ENCODE results near the gene KLK8. TPM values are rescaled to one million over a fixed set of nuclear protein-coding genes. Genes with fewer than 3 reads are reported as not detected.

KLK8 gene
- total RNA-seq, 2 donors from 2014 or later, result not detected

GRCh38 chr19:51019544-51019925 lies 18.1 kb upstream of the KLK8 start, which contains the start of gene KLK10:
Gene KLK10 (minus strand): TSS chr19:51019709. CDS start chr19:51019130, 579 bp downstream.
- no peaks in the 10 kb centered on the region for H3K36me3 ChIP-seq
- no peak for TF ChIP-seq CTCF (IDR thresholded peaks at IDR 0.05)
- DNase-seq, result no peak
- peaks cover 7% of the 10 kb centered on the region for H3K4me1 ChIP-seq
- no peaks in the 10 kb centered on the region for H3K9me3 ChIP-seq
- H3K4me3 ChIP-seq, result peak within 1 kb of the TSS; percentile 2
- H3K27ac ChIP-seq, result no peak within 1 kb of the TSS
- no peak within 1 kb of the TSS for H3K9ac ChIP-seq (ENCODE audit: low read depth in 2 of 2, low read length in 2 of 2)
- intact Hi-C loops (cut with DNase I), result no loop called here
- H3K27me3 ChIP-seq, result peaks cover 26% of the 10 kb centered on the region

DNA sequence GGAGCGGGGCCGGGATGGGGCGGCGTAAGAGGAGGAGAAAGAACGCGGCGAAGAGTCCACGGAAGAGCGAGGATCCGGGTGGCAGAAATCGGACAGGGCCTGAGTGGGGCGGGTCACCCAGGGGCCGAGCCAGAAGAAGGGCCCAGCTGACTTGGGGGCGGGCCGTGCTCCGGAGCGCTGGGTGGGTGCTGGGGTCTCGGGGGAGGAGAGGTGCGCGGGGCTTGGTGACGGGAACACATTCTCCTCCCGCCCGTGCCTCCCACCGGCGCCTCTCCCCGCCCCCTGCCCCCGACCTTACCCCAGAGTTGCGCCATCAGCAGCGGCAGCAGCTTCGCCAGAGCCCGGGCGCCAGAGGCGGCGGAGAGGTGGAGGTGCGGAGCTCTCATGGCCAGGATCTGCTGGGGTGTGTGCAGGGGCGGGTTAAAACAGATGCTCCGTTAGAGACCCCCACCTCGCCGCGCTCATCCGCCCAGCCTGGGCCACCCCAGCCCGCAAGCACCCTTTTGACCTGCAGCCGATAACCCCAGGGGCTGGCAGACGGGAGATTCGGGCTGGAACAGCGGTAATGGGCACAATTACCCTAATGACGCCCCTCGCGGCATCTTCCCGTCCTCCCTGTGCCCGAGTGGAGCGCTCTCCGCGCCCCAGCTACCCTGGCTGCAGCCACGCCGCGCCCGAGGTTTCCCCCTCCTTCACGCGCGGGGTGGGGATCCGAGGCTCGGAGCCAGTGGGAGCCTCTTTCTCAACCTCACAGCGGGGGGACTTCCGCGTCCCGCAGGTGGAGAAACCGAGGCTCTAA lies 17.5 kb upstream of the KLK8 start:
- Histone ChIP-seq H3K4me3 (peak overlapping the region; percentile 2), H3K9ac (ENCODE audit: low read depth in 2 of 2, low read length in 2 of 2) (no peak overlapping the region), H3K9me3 (no peaks in the 10 kb centered on the region), H3K36me3 (no peaks in the 10 kb centered on the region), H3K27me3 (peaks cover 26% of the 10 kb centered on the region), H3K4me1 (peaks cover 7% of the 10 kb centered on the region), H3K27ac (no peak overlapping the region)
- TF ChIP-seq CTCF (IDR thresholded peaks at IDR 0.05), result no peak
- no peak for DNase-seq
- intact Hi-C loops (cut with DNase I), result no loop called here

DNA sequence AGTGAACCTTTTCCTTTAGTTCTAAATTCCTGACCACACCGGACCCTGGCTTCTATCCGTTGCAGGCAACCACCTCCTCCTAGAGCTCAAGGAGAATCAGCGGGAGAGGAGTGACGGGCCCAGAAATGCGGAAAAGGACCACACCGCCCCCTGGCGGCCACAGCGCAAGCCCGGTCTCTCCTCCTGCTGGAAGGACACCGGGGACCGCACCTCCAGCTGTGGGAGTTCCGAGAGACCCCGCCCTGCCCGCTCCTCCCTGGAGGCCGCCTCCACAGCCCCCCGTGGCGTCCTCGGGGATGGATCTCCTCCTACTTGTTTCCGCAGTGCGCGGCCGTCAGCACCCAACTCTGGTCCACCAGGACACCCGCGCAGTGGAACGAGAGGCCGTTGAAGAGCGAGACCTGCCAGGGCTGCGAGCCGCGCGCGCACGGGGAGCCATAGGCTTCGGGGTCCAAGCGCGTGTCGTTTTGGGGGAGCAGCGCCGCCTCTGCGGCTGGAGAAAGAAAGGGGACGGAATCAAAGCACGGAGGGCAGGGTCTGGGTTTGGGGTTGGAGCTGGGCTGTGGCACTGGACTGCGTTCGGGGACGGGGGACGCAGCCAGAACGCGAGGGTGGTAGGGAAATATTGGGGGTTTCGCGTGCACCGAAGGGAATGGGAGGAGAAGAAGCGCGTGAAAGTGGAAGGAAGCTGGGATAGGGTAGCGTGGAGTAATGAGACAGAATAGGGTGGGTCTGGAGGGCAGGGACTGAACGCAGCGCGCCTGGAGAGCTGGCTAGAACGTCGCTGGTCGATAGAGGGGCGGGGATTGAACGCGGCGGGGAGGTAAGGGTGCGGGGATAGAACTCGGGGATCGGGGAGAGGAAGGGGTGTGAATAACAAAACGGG lies 15.6 kb upstream of the KLK8 start:
- H3K27ac ChIP-seq, result no peak overlapping the region
- no peak for DNase-seq
- peaks cover 26% of the 10 kb centered on the region for H3K27me3 ChIP-seq
- no peaks in the 10 kb centered on the region for H3K36me3 ChIP-seq
- intact Hi-C loops (cut with DNase I), result no loop called here
- H3K9me3 ChIP-seq, result no peaks in the 10 kb centered on the region
- no peak overlapping the region for H3K4me3 ChIP-seq
- peaks cover 7% of the 10 kb centered on the region for H3K4me1 ChIP-seq
- H3K9ac ChIP-seq (ENCODE audit: low read depth in 2 of 2, low read length in 2 of 2), result no peak overlapping the region
- TF ChIP-seq CTCF (IDR thresholded peaks at IDR 0.05), result peak; percentile 59

- Histone ChIP-seq H3K9ac (ENCODE audit: low read depth in 2 of 2, low read length in 2 of 2) (no peak overlapping the region), H3K9me3 (no peaks in the 10 kb centered on the region), H3K27ac (no peak overlapping the region), H3K4me1 (peaks cover 7% of the 10 kb centered on the region), H3K36me3 (no peaks in the 10 kb centered on the region), H3K27me3 (peaks cover 26% of the 10 kb centered on the region), H3K4me3 (no peak overlapping the region)
- no peak for TF ChIP-seq CTCF (IDR thresholded peaks at IDR 0.05)
- intact Hi-C loops (cut with DNase I), result no loop called here
- DNase-seq, result no peak
Observed at GRCh38 chr19:51015691-51016267, 14.4 kb upstream of the KLK8 start.

DNA sequence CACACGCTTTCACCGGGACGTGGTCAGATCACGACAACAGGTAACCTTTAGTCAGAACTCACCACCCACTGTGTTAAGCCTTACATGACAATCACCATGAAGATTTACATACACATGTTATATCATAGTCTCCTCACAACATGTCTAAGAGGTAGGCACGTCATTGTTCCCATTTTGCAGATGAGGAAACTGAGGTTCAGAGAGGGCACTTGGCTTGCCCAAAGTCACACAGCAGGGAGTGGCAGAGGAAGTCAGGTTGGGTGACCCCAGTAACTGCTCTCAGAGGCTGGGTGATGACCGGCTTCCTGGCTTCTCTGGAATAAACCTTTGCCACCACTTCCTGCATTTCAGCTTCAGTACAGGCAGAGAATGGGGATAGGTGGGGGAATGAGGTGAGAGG lies 12.8 kb upstream of the KLK8 start:
- H3K27me3 ChIP-seq, result peaks cover 23% of the 10 kb centered on the region

More for the DNA sequence above, 12.8 kb upstream of the KLK8 start:
- DNase-seq, result no peak
- TF ChIP-seq CTCF (IDR thresholded peaks at IDR 0.05), result no peak
- H3K4me3 ChIP-seq, result no peak overlapping the region
- H3K9ac ChIP-seq (ENCODE audit: low read depth in 2 of 2, low read length in 2 of 2), result no peak overlapping the region
- H3K36me3 ChIP-seq, result no peaks in the 10 kb centered on the region
- H3K4me1 ChIP-seq, result peaks cover 4% of the 10 kb centered on the region
- intact Hi-C loops (cut with DNase I), result no loop called here
- H3K9me3 ChIP-seq, result no peaks in the 10 kb centered on the region
- H3K27ac ChIP-seq, result no peak overlapping the region
